HG03460 (cell line): ENCODE results near the gene SIRT7.

Experiments used
- ATAC-seq: cut with Tn5 transposase; IDR thresholded peaks from one replicate; pipeline ENCODE4 v1.9.1; 2021; ENCODE audit not compliant: unreplicated experiment

The SIRT7 gene

GRCh38 chr17:81921996-81922565 lies 4.1 kb upstream of the SIRT7 start:
- ATAC-seq: no peak

GRCh38 chr17:81921537-81921862 lies 3.5 kb upstream of the SIRT7 start:
- ATAC-seq: no peak

- ATAC-seq: no peak
Observed at GRCh38 chr17:81920612-81921536, 2.9 kb upstream of the SIRT7 start.

- ATAC-seq: no peak
Observed at GRCh38 chr17:81918832-81919545, 1.0 kb upstream of the SIRT7 start.

- ATAC-seq: peak; percentile 14
Observed at GRCh38 chr17:81918333-81918669, 325 bp upstream of the SIRT7 start.

GRCh38 chr17:81916234-81917001 lies 1.6 kb downstream of the SIRT7 start:
- no peak for ATAC-seq

- ATAC-seq: no peak
Observed at GRCh38 chr17:81915331-81915730, 2.6 kb downstream of the SIRT7 start.

- ATAC-seq: no peak
Observed at GRCh38 chr17:81914103-81914850, 3.7 kb downstream of the SIRT7 start.

- ATAC-seq: no peak
Observed at GRCh38 chr17:81913394-81914102, 4.4 kb downstream of the SIRT7 start.

- ATAC-seq: no peak
Observed at GRCh38 chr17:81912441-81913309, 5.3 kb downstream of the SIRT7 start.

GRCh38 chr17:81911969-81912368 lies 6.0 kb downstream of the SIRT7 start:
- no peak for ATAC-seq

- ATAC-seq: peak; percentile 53
Observed at GRCh38 chr17:81911277-81911961, 6.6 kb downstream of the SIRT7 start, which contains the start of gene PCYT2. Gene PCYT2 (minus strand): TSS chr17:81911399. CDS start chr17:81911355, 44 bp downstream.

- peak; percentile 21 for ATAC-seq
Observed at GRCh38 chr17:81910840-81911276, 7.1 kb downstream of the SIRT7 start.

- ATAC-seq: no peak
Observed at GRCh38 chr17:81909966-81910839, 7.8 kb downstream of the SIRT7 start.

- ATAC-seq: no peak
Observed at GRCh38 chr17:81909231-81909630, 8.7 kb downstream of the SIRT7 start.

- no peak for ATAC-seq
Observed at GRCh38 chr17:81908793-81909192, 9.2 kb downstream of the SIRT7 start.
